Activated naive CD4-positive, alpha-beta T cell treated with anti-CD3 and anti-CD28 coated beads, Interleukin-2, amount 50 U/mL, for 72 hours (primary cell): ENCODE data around the gene GNAI2. TPM values are rescaled to one million over a fixed set of nuclear protein-coding genes. Genes with fewer than 3 reads are reported as not detected.

Experiments
- ATAC-seq, 2 donors: fragments of 150-1000 bp; cut with Tn5 transposase; 2 replicates each; pipeline ENCODE4 v1.10.0; 2021; ENCODE audit warnings: mild to moderate bottlenecking in 2 of 2, moderate library complexity in 2 of 2
- DNase-seq, 2 donors: peaks; one replicate each; pipeline ENCODE4 v3.0.0; 2021 to 2022; ENCODE audit warnings: low spot score in 2 of 2
- H3K27ac Mint-ChIP-seq, 2 donors: one replicate each; pipeline ENCODE4 v1.8.0; 2022; ENCODE audit warnings: mild to moderate bottlenecking in 2 of 2, mixed read lengths in 2 of 2
- H3K36me3 Mint-ChIP-seq, 2 donors: one replicate each; pipeline ENCODE4 v1.8.0; 2022; ENCODE audit warnings: mixed read lengths in 2 of 2
- H3K9me3 Mint-ChIP-seq, 2 donors: one replicate each; pipeline ENCODE4 v1.8.0; 2022; ENCODE audit warnings: mixed read lengths in 2 of 2
- total RNA-seq, 2 donors: library from RNA; stranded (reverse); gene quantifications; one replicate each; pipeline ENCODE4 v1.2.3, GENCODE V29; 2022

GNAI2 gene
- 100 to 1,000 TPM; 313 to 349 TPM for total RNA-seq

DNA sequence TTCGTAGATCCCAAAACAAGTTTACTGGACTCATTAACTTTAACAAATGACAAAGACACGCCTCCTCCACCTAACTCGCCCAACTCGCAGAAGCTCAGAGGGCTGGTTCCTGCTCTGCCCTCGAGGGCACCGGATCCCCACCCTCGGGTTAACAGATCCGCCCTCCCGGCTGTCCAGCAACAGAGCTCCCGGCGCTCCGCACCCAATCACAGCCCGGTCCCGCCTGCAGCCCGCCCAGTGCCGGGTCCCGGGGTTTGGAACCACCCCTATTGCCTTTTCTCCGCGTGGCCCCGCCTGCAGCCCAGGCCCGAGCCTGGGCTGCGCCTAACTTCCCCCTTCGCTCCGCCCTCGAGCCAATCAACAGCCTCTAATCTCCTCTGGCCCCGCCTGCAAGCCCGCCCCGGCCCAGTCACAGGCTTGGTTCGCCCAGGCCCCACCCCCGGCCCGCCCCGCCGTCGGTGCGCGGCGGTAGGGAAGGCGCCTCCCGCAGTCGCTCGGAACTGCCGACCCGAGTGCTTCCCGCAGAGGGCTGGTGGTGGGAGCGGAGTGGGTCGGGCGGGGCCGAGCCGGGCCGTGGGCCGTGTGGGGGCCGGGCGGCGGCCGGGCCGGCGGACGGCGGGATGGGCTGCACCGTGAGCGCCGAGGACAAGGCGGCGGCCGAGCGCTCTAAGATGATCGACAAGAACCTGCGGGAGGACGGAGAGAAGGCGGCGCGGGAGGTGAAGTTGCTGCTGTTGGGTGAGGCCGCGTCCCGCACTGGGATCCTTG lies at the start of gene GNAI2:
TSS of gene GNAI2 (plus strand) at position 489 of the 768 bp plus-strand sequence. CDS start at position 621, 132 bp downstream.
- DNase-seq, result peak; percentile 99
- Mint-ChIP-seq H3K27ac (peak within 1 kb of the TSS; percentile 91 to 98), H3K9me3 (no peaks in the 10 kb centered on the region), H3K36me3 (peaks cover 21 to 28% of the 10 kb centered on the region in 2 donors)
- peak; percentile 91 to 94 for ATAC-seq

DNA sequence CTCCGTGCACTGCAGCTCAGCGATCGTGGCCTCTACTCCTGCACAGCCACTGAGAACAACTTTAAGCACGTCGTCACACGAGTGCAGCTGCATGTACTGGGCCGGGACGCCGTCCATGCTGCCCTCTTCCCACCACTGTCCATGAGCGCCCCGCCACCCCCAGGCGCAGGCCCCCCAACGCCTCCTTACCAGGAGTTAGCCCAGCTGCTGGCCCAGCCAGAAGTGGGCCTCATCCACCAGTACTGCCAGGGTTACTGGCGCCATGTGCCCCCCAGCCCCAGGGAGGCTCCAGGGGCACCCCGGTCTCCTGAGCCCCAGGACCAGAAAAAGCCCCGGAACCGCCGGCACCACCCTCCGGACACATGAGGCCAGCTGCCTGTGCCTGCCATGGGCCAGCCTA lies 48.3 kb upstream of the GNAI2 start:
- no peaks in the 10 kb centered on the region for H3K36me3 Mint-ChIP-seq
- no peak for DNase-seq
- H3K27ac Mint-ChIP-seq, result no peak overlapping the region
- no peaks in the 10 kb centered on the region for H3K9me3 Mint-ChIP-seq
- ATAC-seq, result no peak

GRCh38 chr3:50189274-50189673 lies 46.7 kb upstream of the GNAI2 start:
- ATAC-seq (peak; percentile 48 to 63), DNase-seq (peak in 1 of 2 donors; percentile 41)
- Mint-ChIP-seq H3K9me3 (no peaks in the 10 kb centered on the region), H3K27ac (no peak overlapping the region), H3K36me3 (no peaks in the 10 kb centered on the region)

DNA sequence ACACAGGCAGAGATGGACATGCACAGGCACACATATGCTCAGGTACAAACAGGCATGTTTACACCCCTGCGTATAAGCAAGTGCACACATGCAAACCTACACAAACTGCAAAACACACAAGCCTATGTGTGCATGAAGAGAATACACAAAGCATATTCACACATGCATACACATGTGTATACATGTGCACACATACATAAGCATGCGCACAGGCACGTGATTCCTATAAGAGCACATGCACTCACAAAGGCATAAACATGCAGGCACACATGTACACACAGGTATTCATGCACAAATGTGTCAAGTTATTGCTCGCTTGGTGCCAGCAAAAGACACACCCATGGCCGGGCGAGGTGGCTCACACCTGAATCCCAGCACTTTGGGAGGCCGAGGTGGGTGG lies 46.0 kb upstream of the GNAI2 start:
- Mint-ChIP-seq H3K27ac (no peak overlapping the region), H3K9me3 (no peaks in the 10 kb centered on the region), H3K36me3 (no peaks in the 10 kb centered on the region)
- ATAC-seq (no peak), DNase-seq (no peak)

DNA sequence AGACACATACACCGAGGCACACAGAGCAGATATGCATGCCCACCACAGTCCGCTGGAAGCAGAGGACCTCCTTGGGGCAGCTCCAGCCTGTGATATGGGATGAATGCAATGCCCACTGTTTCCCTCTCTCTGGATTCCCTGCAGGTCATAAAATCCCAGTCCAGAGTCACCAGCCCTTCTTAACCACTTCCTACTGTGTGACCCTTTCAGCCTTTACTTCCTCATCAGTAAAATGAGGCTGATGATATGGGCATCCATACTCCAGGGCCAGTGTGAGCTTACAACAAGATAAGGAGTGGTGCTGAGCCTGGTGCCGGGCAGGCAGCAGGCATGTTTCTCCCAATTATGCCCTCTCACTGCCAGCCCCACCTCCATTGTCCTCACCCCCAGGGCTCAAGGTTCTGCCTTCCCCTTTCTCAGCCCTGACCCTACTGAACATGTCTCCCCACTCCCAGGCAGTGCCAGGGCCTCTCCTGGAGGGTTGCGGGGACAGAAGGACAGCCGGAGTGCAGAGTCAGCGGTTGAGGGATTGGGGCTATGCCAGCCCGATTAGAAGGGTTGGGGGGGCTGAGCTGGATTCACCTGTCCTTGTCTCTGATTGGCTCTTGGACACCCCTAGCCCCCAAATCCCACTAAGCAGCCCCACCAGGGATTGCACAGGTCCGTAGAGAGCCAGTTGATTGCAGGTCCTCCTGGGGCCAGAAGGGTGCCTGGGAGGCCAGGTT lies 44.9 kb upstream of the GNAI2 start, which contains the start of gene GNAT1:
TSS of gene GNAT1 (plus strand) at position 675 of the 725 bp plus-strand sequence. CDS start 116 bp downstream, outside the sequence.
- H3K9me3 Mint-ChIP-seq, result no peaks in the 10 kb centered on the region
- ATAC-seq (no peak), DNase-seq (no peak)
- H3K27ac Mint-ChIP-seq, result no peak within 1 kb of the TSS
- no peaks in the 10 kb centered on the region for H3K36me3 Mint-ChIP-seq

- no peak overlapping the region for H3K27ac Mint-ChIP-seq
- H3K9me3 Mint-ChIP-seq, result no peaks in the 10 kb centered on the region
- DNase-seq, result no peak
- H3K36me3 Mint-ChIP-seq, result no peaks in the 10 kb centered on the region
- ATAC-seq, result no peak
These were observed 43.9 kb upstream of the GNAI2 start for GRCh38 chr3:50192124-50192523.

DNA sequence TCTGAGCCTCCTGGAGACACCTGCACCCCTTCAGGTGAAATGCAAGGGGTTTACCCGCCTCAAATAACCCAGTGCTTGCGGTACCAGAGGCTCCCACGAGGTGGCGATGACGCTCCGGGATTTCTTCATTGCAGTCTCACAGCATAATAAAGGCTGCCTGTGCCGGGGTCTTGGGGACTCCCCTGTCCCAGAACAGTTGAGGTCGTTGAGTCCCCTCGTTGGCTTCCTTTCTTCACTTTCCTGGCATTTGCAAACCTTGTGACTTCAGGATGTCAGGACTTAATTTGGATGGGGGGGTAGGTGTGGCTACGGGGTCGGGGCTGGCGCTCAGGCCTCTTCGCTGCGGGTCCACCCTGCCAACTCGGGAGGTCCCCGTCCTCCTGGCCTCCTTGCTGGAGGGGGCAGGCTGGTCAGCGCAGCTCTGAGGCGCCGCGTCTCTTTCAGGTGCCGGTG lies 43.3 kb upstream of the GNAI2 start:
- H3K27ac Mint-ChIP-seq, result no peak overlapping the region
- no peaks in the 10 kb centered on the region for H3K36me3 Mint-ChIP-seq
- no peaks in the 10 kb centered on the region for H3K9me3 Mint-ChIP-seq
- DNase-seq (peak; percentile 67 to 96), ATAC-seq (peak; percentile 56 to 65)

- H3K36me3 Mint-ChIP-seq, result no peaks in the 10 kb centered on the region
- no peak overlapping the region for H3K27ac Mint-ChIP-seq
- no peaks in the 10 kb centered on the region for H3K9me3 Mint-ChIP-seq
- DNase-seq, result no peak
- no peak for ATAC-seq
These were observed 42.7 kb upstream of the GNAI2 start for GRCh38 chr3:50193286-50193685.

DNA sequence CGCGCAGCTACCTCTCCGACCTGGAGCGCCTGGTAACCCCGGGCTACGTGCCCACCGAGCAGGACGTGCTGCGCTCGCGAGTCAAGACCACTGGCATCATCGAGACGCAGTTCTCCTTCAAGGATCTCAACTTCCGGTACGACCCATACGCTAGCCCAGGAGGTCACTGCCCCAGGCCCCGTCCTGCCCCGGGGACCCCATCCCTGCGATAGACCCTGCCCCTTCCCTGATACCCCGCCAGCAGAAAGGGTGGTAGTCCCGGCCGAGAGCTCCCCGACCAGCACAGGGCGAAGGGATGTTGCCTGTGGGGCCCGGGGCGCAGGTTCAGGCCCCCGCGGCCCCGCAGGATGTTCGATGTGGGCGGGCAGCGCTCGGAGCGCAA lies 42.3 kb upstream of the GNAI2 start:
- Mint-ChIP-seq H3K36me3 (no peaks in the 10 kb centered on the region), H3K9me3 (no peaks in the 10 kb centered on the region), H3K27ac (no peak overlapping the region)
- ATAC-seq, result no peak
- no peak for DNase-seq

DNA sequence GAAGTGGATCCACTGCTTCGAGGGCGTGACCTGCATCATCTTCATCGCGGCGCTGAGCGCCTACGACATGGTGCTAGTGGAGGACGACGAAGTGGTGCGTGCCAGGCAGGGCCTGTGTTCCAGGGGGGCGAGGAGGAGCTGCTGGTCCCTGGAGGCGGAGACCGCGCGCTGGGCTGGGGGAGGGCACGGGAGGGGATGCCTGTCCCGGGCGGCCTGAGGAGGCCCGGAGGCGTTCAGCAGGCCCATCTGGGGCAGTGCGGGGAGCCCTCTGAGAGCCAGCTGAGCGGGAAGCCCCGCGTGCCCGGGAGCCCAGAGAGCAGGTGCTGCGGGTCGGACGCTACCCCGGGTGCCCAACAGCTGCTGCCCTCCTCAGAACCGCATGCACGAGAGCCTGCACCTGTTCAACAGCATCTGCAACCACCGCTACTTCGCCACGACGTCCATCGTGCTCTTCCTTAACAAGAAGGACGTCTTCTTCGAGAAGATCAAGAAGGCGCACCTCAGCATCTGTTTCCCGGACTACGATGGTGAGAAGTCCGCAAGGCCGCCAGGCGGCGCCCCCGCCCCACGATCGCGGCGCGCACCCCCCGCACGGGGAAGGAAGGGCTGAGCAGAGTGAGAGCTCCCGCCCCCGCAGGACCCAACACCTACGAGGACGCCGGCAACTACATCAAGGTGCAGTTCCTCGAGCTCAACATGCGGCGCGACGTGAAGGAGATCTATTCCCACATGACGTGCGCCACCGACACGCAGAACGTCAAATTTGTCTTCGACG lies 41.7 kb upstream of the GNAI2 start:
- H3K36me3 Mint-ChIP-seq, result no peaks in the 10 kb centered on the region
- H3K9me3 Mint-ChIP-seq, result no peaks in the 10 kb centered on the region
- ATAC-seq (peak; percentile 79 to 82), DNase-seq (peak; percentile 69 to 85)
- no peak overlapping the region for H3K27ac Mint-ChIP-seq

DNA sequence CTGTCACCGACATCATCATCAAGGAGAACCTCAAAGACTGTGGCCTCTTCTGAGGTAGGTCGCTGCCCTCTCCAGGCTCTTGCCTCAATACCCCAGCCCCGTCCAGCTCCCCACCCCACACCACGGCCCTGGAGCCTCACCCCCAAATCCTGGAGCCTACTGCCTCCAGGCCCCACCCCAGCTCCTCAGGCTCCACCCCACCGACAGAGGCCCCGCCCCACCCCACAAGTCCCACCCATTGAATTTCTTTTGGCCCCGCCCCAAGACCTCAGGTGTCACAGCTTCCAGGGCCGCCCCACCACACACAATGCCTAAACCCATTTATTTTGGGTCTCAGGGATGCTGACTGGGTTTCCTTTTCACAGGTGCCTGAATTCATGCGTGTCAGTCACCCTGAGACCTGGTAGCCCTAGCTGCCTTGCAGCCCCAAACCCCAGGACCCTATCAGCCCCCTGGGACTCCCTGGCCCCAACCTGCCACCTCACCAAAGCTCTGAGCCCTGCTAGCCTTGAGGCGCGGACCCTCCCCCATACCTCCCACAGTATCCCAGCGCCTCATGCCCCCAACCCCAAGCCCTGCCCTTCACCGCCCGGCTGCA lies 41.0 kb upstream of the GNAI2 start:
- H3K27ac Mint-ChIP-seq, result no peak overlapping the region
- no peaks in the 10 kb centered on the region for H3K9me3 Mint-ChIP-seq
- ATAC-seq (peak; percentile 35 to 65), DNase-seq (no peak)
- no peaks in the 10 kb centered on the region for H3K36me3 Mint-ChIP-seq

DNA sequence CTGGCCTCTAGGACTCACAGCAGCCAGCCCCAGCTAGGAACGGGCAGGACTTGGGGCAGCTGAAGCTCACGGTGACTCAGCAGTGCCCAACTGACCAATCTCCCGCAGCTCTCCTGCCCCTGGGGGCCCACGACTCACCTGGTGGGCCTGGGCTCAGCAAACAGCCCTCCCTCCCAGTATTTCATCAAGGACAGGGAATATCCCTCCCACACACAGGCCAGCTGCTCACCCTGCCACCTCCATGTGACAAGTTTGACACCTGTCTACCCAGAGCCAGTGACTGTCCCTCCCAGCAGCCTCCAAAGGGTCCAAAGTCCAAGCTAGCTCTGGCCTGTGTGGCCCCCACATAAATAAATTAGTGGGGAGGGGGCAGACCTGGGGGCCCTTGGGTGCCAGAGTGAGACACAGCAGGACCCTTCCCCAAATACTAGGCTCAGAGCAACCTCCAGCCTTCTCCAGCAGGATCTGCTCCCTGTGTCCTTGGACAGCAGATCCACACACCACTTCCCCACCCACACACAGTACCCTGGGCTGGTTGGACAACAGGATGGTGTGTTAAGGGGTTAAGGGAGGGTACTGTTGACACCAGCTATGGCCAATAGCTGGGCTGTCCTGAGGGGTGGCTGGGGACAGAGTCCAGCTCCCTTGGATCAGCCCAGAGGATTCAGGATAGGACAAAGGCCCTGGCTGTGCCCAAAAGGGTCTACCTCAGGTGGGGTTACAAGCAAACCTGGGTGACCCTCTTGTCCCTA lies 40.3 kb upstream of the GNAI2 start:
- no peaks in the 10 kb centered on the region for H3K9me3 Mint-ChIP-seq
- DNase-seq, result no peak
- H3K36me3 Mint-ChIP-seq, result no peaks in the 10 kb centered on the region
- no peak for ATAC-seq
- no peak overlapping the region for H3K27ac Mint-ChIP-seq

- Mint-ChIP-seq H3K36me3 (no peaks in the 10 kb centered on the region), H3K9me3 (no peaks in the 10 kb centered on the region), H3K27ac (peak overlapping the region in 1 of 2 donors; percentile 23)
- DNase-seq (no peak), ATAC-seq (no peak)
These were observed 39.7 kb upstream of the GNAI2 start for GRCh38 chr3:50196253-50196801.

- no peak for ATAC-seq
These were observed 34.3 kb upstream of the GNAI2 start for GRCh38 chr3:50201573-50202315.

More at GRCh38 chr3:50201573-50202315, 34.3 kb upstream of the GNAI2 start:
- DNase-seq, result no peak
- Mint-ChIP-seq H3K9me3 (no peaks in the 10 kb centered on the region), H3K36me3 (no peaks in the 10 kb centered on the region), H3K27ac (no peak overlapping the region)
